Gastrocnemius medialis (tissue), 4 donors: ENCODE results near the gene KPNB1.

Experiments used
- POLR2A ChIP-seq, 2 donors: fragments of 450-650 bp; IDR thresholded peaks; one replicate each; pipeline ENCODE4 v1.6.1; 2017; ENCODE audit warnings: antibody characterized with exemption in 2 of 2, mild to moderate bottlenecking in 2 of 2, moderate library complexity in 2 of 2
- TF ChIP-seq, protein P1 (sequence below), 5 experiments: fragments of 450-650 bp in 3 of 5; fragments of 200-600 bp in 2 of 5; sonication (generic) in 2 of 5; IDR thresholded peaks in 4 of 5; conservative IDR thresholded peaks in 1 of 5; 1 replicate in 4 of 5; 2 replicates in 1 of 5; pipeline ENCODE4 v1.5.1; 2016 to 2019; ENCODE audit warnings: antibody characterized with exemption in 5 of 5, mild to moderate bottlenecking in 3 of 5, moderate library complexity in 3 of 5

- no peak for TF ChIP-seq POLR2A (IDR thresholded peaks at IDR 0.05)
- TF ChIP-seq, protein P1, sequence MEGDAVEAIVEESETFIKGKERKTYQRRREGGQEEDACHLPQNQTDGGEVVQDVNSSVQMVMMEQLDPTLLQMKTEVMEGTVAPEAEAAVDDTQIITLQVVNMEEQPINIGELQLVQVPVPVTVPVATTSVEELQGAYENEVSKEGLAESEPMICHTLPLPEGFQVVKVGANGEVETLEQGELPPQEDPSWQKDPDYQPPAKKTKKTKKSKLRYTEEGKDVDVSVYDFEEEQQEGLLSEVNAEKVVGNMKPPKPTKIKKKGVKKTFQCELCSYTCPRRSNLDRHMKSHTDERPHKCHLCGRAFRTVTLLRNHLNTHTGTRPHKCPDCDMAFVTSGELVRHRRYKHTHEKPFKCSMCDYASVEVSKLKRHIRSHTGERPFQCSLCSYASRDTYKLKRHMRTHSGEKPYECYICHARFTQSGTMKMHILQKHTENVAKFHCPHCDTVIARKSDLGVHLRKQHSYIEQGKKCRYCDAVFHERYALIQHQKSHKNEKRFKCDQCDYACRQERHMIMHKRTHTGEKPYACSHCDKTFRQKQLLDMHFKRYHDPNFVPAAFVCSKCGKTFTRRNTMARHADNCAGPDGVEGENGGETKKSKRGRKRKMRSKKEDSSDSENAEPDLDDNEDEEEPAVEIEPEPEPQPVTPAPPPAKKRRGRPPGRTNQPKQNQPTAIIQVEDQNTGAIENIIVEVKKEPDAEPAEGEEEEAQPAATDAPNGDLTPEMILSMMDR (IDR thresholded peaks at IDR 0.05 in 4 of 5, conservative IDR thresholded peaks at IDR 0.05 in 1 of 5), result no peak
Measured at GRCh38 chr17:47622180-47622549, 27.6 kb upstream of the KPNB1 start.
